ENCODE results near the gene NPLOC4. TPM values are rescaled to one million over a fixed set of nuclear protein-coding genes. Genes with fewer than 3 reads are reported as not detected.

The NPLOC4 gene
- total and polyA plus RNA-seq, 2 of the 8 experiments (the other 6 are each of a cell fraction or from before 2014, with no cell fraction given) = 70.7 to 92.7 TPM

GRCh38 chr17:81578561-81579225 is 58.2 kb downstream of the NPLOC4 start:
- FAIRE-seq = no peak

More at GRCh38 chr17:81578561-81579225, 58.2 kb downstream of the NPLOC4 start:
- Histone ChIP-seq H2AK5ac (ENCODE audit: low read depth, low read length) (no peak overlapping the region), H3K4me3 (ENCODE audit: extremely low read depth in 1 of 4, insufficient read depth in 2 of 4, low read depth in 3 of 4, low read length in 4 of 4) (no peak overlapping the region), H4K91ac (replicated peaks; ENCODE audit: insufficient read length, low read length) (no peak overlapping the region), H3K14ac (ENCODE audit: insufficient read length) (no peak overlapping the region), H2BK15ac (ENCODE audit: low read length) (no peak overlapping the region), H3K36me3 (ENCODE audit: control insufficient read depth in 2 of 4, insufficient read depth in 4 of 4, low read length in 3 of 4) (peaks cover 6 to 13% (median 10%) of the 10 kb centered on the region in 4 experiments), H3K9me3 (ENCODE audit: insufficient read depth in 2 of 2, low read depth in 1 of 2, low read length in 1 of 2) (no peaks in the 10 kb centered on the region), H3K4ac (replicated peaks; ENCODE audit: insufficient read length, low read depth, low read length) (no peak overlapping the region), H3K9ac (replicated peaks in 1 of 4; ENCODE audit: extremely low read depth in 1 of 4, low read depth in 3 of 4, low read length in 3 of 4) (no peak overlapping the region), H3K56ac (replicated peaks; ENCODE audit: insufficient read length, low read depth, low read length) (no peak overlapping the region), H2BK120ac (replicated peaks; ENCODE audit: low read depth, low read length) (no peak overlapping the region), H4K5ac (ENCODE audit: insufficient read length, low read depth, low read length) (no peak overlapping the region), H2AFZ (ENCODE audit: low read length) (no peak overlapping the region), H2BK5ac (ENCODE audit: low read depth, low read length) (no peak overlapping the region), H3K27me3 (replicated peaks in 1 of 4; ENCODE audit: control insufficient read depth in 3 of 4, extremely low read depth in 1 of 4, insufficient read depth in 3 of 4, low read length in 3 of 4) (no peaks in the 10 kb centered on the region), H3K4me1 (replicated peaks in 1 of 4; ENCODE audit: control insufficient read depth in 3 of 4, insufficient read depth in 4 of 4, low read length in 3 of 4) (no peaks in the 10 kb centered on the region), H3K79me1 (ENCODE audit: low read depth, low read length) (peaks cover 6% of the 10 kb centered on the region), H3K79me2 (ENCODE audit: control insufficient read depth in 1 of 2, insufficient read depth in 2 of 2, low read length in 2 of 2) (0 out of 4 replicates have a peak, but pooled peaks cover 0 to 2% of the 10 kb centered on the region in 2 experiments), H3K4me2 (ENCODE audit: insufficient read depth in 1 of 2, low read depth in 2 of 2, low read length in 2 of 2) (no peak overlapping the region), H3K18ac (ENCODE audit: extremely low read depth, low read length) (no peak overlapping the region), H2BK12ac (ENCODE audit: low read depth, low read length) (no peak overlapping the region), H4K8ac (ENCODE audit: extremely low read depth, insufficient read depth, low read length) (no peak overlapping the region), H4K20me1 (replicated peaks in 1 of 2; ENCODE audit: control insufficient read depth in 1 of 2, insufficient read depth in 2 of 2, low read length in 2 of 2) (peaks cover 10 to 11% of the 10 kb centered on the region in 2 experiments), H2BK20ac (ENCODE audit: low read length) (no peak overlapping the region), H3K27ac (ENCODE audit: low read depth, low read length) (no peak overlapping the region), H3K23ac (ENCODE audit: insufficient read length) (no peak overlapping the region), H3K23me2 (ENCODE audit: low read depth, low read length) (no peaks in the 10 kb centered on the region)
- no peak for DNase-seq (ENCODE audit: low read depth in 1 of 2, low spot score in 2 of 2)
- TF ChIP-seq ATF2 (IDR thresholded peaks at IDR 0.05; ENCODE audit: low read length) (no peak), CTBP2 (IDR thresholded peaks at IDR 0.05; ENCODE audit: borderline replicate concordance, insufficient read depth, insufficient read length, low read length) (no peak), POU5F1 (IDR thresholded peaks at IDR 0.05; ENCODE audit: low read depth, low read length) (no peak), GABPA (IDR thresholded peaks at IDR 0.05; ENCODE audit: borderline replicate concordance, insufficient read depth, low read length) (no peak), YY1 (IDR thresholded peaks at IDR 0.05; ENCODE audit: low read depth, low read length) (no peak), RXRA (IDR thresholded peaks at IDR 0.05; ENCODE audit: insufficient read depth, low read depth, low read length) (no peak), SIN3A (conservative IDR thresholded peaks at IDR 0.05 in 1 of 2, IDR thresholded peaks at IDR 0.05 in 1 of 2; ENCODE audit: low read depth in 1 of 2, low read length in 2 of 2) (no peak), EGR1 (IDR thresholded peaks at IDR 0.05; ENCODE audit: borderline replicate concordance, low read depth, low read length) (no peak), HDAC6 (IDR thresholded peaks at IDR 0.05; ENCODE audit: low read depth, low read length) (no peak)
- POLR2A ChIA-PET (ENCODE audit: partially characterized antibody) = interaction anchor here (0.9 to 2.2 kb wide), 8 partner anchors 9 to 44 kb away, joined by 3 to 9 read pairs (median 4); partner anchors contain the start of gene FAAP100
- CTCF ChIA-PET (ENCODE audit: partially characterized antibody) = interaction anchor here (0.9 to 5.1 kb wide), 5 partner anchors 14 to 407 kb away, joined by 3 to 31 read pairs (median 3); no protein-coding TSS in a partner anchor
- WGBS, 2 experiments (ENCODE audit: extremely low coverage in 1 of 2, insufficient coverage in 1 of 2, insufficient read length in 1 of 2, insufficient replicate concordance in 2 of 2, low coverage in 1 of 2, low lambda C conversion rate in 2 of 2, missing lambda C conversion rate in 1 of 2) = 93% methylated on average over 6 of the region's 6 CpGs; no CpG with 5 or more reads in 1 of the 2 experiments

All from H1 (cell line).